Peyer's patch (tissue), 4 donors: ENCODE measurements around the gene THAP5. TPM values are rescaled to one million over a fixed set of nuclear protein-coding genes. Genes with fewer than 3 reads are reported as not detected.

Source experiments
- DNase-seq, 3 donors: peaks; one replicate each; pipeline ENCODE4 v3.0.0-alpha.2; 2017 to 2019
- H3K27ac ChIP-seq, 4 donors: fragments of 200-600 bp; sonication (generic); one replicate each; pipeline ENCODE4 v1.5.1; 2016 to 2019
- H3K27me3 ChIP-seq, 2 donors: fragments of 200-600 bp; sonication (generic); one replicate each; pipeline ENCODE4 v1.5.1; 2019
- H3K36me3 ChIP-seq, 3 donors: fragments of 200-600 bp; sonication (generic); one replicate each; pipeline ENCODE4 v1.5.1; 2016 to 2019
- H3K4me1 ChIP-seq, 4 donors: fragments of 200-600 bp; sonication (generic); one replicate each; pipeline ENCODE4 v1.5.1; 2016 to 2019
- H3K4me3 ChIP-seq, 4 donors: fragments of 200-600 bp; sonication (generic); 1 replicate in 3 of 4; 2 replicates in 1 of 4; pipeline ENCODE4 v1.5.1; 2016 to 2019; ENCODE audit warnings: mild to moderate bottlenecking in 1 of 4
- H3K9me3 ChIP-seq, 4 donors: fragments of 200-600 bp; sonication (generic); one replicate each; pipeline ENCODE4 v1.5.1; 2016 to 2019; ENCODE audit warnings: mild to moderate bottlenecking in 1 of 4
- POLR2A ChIP-seq, 2 donors: fragments of 450-650 bp; IDR thresholded peaks; one replicate each; pipeline ENCODE4 v1.5.1; 2017; ENCODE audit warnings: antibody characterized with exemption in 2 of 2, mild to moderate bottlenecking in 2 of 2, moderate library complexity in 2 of 2
- total RNA-seq, 4 donors: library from RNA; depleted of rRNA; stranded (reverse); fragments of >200 nt; gene quantifications; one replicate each; pipeline ENCODE4 v1.1.0, GENCODE V29; 2016
- TF ChIP-seq, protein P1 (sequence below), 6 experiments: fragments of 450-650 bp in 4 of 6; fragments of 200-600 bp in 2 of 6; sonication (generic) in 1 of 6; IDR thresholded peaks; one replicate each; pipeline ENCODE4 v1.5.1; 2017 to 2019; ENCODE audit warnings: antibody characterized with exemption in 6 of 6, mild to moderate bottlenecking in 3 of 6, moderate library complexity in 1 of 6

Gene THAP5
- total RNA-seq, 4 donors from 2014 or later: 13.0 to 36.3 (median 20.4) TPM

DNA sequence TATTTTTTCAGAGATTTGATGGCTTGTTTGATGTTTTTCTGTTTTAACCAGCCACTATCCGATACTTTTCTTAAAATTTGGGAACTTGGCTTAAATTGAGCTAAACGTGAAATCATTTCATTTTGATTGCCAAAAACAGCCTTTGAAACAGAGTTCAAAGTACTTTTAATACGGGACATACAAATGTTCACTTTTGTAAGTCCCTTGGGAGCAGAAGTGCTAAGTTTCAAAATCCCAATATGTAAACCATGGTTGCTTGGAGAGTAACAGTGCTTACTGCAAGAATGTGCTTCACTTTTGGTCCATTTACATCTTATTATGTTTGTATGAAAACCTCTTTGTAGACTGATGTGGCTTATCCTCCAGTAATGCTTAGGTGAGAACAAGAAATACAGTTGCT, 54.5 kb downstream of the THAP5 start:
- H3K36me3 ChIP-seq: peaks cover 0 to 47% (median 0%) of the 10 kb centered on the region in 3 donors
- no peak for DNase-seq
- no peaks in the 10 kb centered on the region for H3K9me3 ChIP-seq
- TF ChIP-seq, protein P1, sequence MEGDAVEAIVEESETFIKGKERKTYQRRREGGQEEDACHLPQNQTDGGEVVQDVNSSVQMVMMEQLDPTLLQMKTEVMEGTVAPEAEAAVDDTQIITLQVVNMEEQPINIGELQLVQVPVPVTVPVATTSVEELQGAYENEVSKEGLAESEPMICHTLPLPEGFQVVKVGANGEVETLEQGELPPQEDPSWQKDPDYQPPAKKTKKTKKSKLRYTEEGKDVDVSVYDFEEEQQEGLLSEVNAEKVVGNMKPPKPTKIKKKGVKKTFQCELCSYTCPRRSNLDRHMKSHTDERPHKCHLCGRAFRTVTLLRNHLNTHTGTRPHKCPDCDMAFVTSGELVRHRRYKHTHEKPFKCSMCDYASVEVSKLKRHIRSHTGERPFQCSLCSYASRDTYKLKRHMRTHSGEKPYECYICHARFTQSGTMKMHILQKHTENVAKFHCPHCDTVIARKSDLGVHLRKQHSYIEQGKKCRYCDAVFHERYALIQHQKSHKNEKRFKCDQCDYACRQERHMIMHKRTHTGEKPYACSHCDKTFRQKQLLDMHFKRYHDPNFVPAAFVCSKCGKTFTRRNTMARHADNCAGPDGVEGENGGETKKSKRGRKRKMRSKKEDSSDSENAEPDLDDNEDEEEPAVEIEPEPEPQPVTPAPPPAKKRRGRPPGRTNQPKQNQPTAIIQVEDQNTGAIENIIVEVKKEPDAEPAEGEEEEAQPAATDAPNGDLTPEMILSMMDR (IDR thresholded peaks at IDR 0.05): no peak
- TF ChIP-seq POLR2A (IDR thresholded peaks at IDR 0.05): no peak
- H3K27me3 ChIP-seq: no peaks in the 10 kb centered on the region
- no peak overlapping the region for H3K4me3 ChIP-seq
- no peaks in the 10 kb centered on the region for H3K4me1 ChIP-seq
- no peak overlapping the region for H3K27ac ChIP-seq

Other genes with a start within 250 kb of the THAP5 start
- 1 to 10 TPM in 3 of 4 donors, under 1 TPM in 1; 0.85 to 4.1 (median 2.6) TPM for gene NRCAM, start 113.3 kb downstream of the THAP5 start, total RNA-seq
- gene PNPLA8, start 43.6 kb downstream of the THAP5 start, total RNA-seq: 10 to 100 TPM in 3 of 4 donors, 1 to 10 TPM in 1; 8.9 to 28.9 (median 20.1) TPM
- gene DNAJB9, start 168 bp upstream of the THAP5 start, total RNA-seq: 10 to 100 TPM in 3 of 4 donors, 1 to 10 TPM in 1; 7.4 to 25.9 (median 15.0) TPM